ENCODE measurements around the gene ME2.

Gene ME2

GRCh38 chr18:50862401-50862800, 16.5 kb upstream of the ME2 start:
- Histone ChIP-seq H4K20me1 (ENCODE audit: insufficient read depth, low read length) (no peaks in the 10 kb centered on the region), H3K79me2 (ENCODE audit: low read length) (no peaks in the 10 kb centered on the region), H3K4me3 (ENCODE audit: low read length) (peak overlapping the region; percentile 17), H3K4me2 (ENCODE audit: low read length) (peak overlapping the region; percentile 57), H3K27me3 (ENCODE audit: low read depth, low read length) (0 out of 2 replicates have a peak, but pooled peaks cover 3% of the 10 kb centered on the region), H3K9ac (ENCODE audit: low read length) (no peak overlapping the region), H3K27ac (ENCODE audit: low read length) (peak overlapping the region; percentile 24), H3K36me3 (replicated peaks; ENCODE audit: low read depth, low read length) (no peaks in the 10 kb centered on the region), H2AFZ (ENCODE audit: low read depth, low read length) (peak overlapping the region; percentile 44), H3K4me1 (ENCODE audit: low read length) (peaks cover 18% of the 10 kb centered on the region), H3K9me3 (ENCODE audit: insufficient read depth, low read length) (no peaks in the 10 kb centered on the region)
- TF ChIP-seq EZH2phosphoT487 (IDR thresholded peaks at IDR 0.05; ENCODE audit: low read depth), result no peak
- TF ChIP-seq CTCF (IDR thresholded peaks at IDR 0.05; ENCODE audit: low read depth, low read length), result no peak

- H3K4me3 ChIP-seq (ENCODE audit: low read length), result no peak overlapping the region
- no peak for TF ChIP-seq CTCF (IDR thresholded peaks at IDR 0.05; ENCODE audit: low read depth, low read length)
- TF ChIP-seq EZH2phosphoT487 (IDR thresholded peaks at IDR 0.05; ENCODE audit: low read depth), result no peak
- no peaks in the 10 kb centered on the region for H3K36me3 ChIP-seq (replicated peaks; ENCODE audit: low read depth, low read length)
- no peak overlapping the region for H2AFZ ChIP-seq (ENCODE audit: low read depth, low read length)
- H3K4me1 ChIP-seq (ENCODE audit: low read length), result peaks cover 18% of the 10 kb centered on the region
- H3K79me2 ChIP-seq (ENCODE audit: low read length), result no peaks in the 10 kb centered on the region
- H3K27me3 ChIP-seq (ENCODE audit: low read depth, low read length), result 0 out of 2 replicates have a peak, but pooled peaks cover 3% of the 10 kb centered on the region
- H3K9me3 ChIP-seq (ENCODE audit: insufficient read depth, low read length), result no peaks in the 10 kb centered on the region
- H3K4me2 ChIP-seq (ENCODE audit: low read length), result no peak overlapping the region
- H4K20me1 ChIP-seq (ENCODE audit: insufficient read depth, low read length), result no peaks in the 10 kb centered on the region
- no peak overlapping the region for H3K27ac ChIP-seq (ENCODE audit: low read length)
- H3K9ac ChIP-seq (ENCODE audit: low read length), result no peak overlapping the region
Observed at GRCh38 chr18:50863840-50864375, 15.0 kb upstream of the ME2 start.

GRCh38 chr18:50866765-50867164, 12.2 kb upstream of the ME2 start:
- TF ChIP-seq CTCF (IDR thresholded peaks at IDR 0.05; ENCODE audit: low read depth, low read length), result peak; percentile 98
- no peak for TF ChIP-seq EZH2phosphoT487 (IDR thresholded peaks at IDR 0.05; ENCODE audit: low read depth)
- Histone ChIP-seq H3K27ac (ENCODE audit: low read length) (no peak overlapping the region), H3K9ac (ENCODE audit: low read length) (no peak overlapping the region), H3K4me2 (ENCODE audit: low read length) (no peak overlapping the region), H3K27me3 (ENCODE audit: low read depth, low read length) (no peaks in the 10 kb centered on the region), H3K4me1 (ENCODE audit: low read length) (peaks cover 14% of the 10 kb centered on the region), H3K9me3 (ENCODE audit: insufficient read depth, low read length) (no peaks in the 10 kb centered on the region), H3K79me2 (ENCODE audit: low read length) (no peaks in the 10 kb centered on the region), H4K20me1 (ENCODE audit: insufficient read depth, low read length) (no peaks in the 10 kb centered on the region), H3K36me3 (replicated peaks; ENCODE audit: low read depth, low read length) (no peaks in the 10 kb centered on the region), H2AFZ (ENCODE audit: low read depth, low read length) (no peak overlapping the region), H3K4me3 (ENCODE audit: low read length) (no peak overlapping the region)

GRCh38 chr18:50869150-50869549, 9.8 kb upstream of the ME2 start:
- Histone ChIP-seq H3K4me2 (ENCODE audit: low read length) (no peak overlapping the region), H3K4me1 (ENCODE audit: low read length) (no peaks in the 10 kb centered on the region), H3K27me3 (ENCODE audit: low read depth, low read length) (peaks cover 6% of the 10 kb centered on the region), H3K4me3 (ENCODE audit: low read length) (no peak overlapping the region), H3K36me3 (replicated peaks; ENCODE audit: low read depth, low read length) (no peaks in the 10 kb centered on the region), H3K9ac (ENCODE audit: low read length) (no peak overlapping the region), H3K27ac (ENCODE audit: low read length) (no peak overlapping the region), H2AFZ (ENCODE audit: low read depth, low read length) (no peak overlapping the region), H3K79me2 (ENCODE audit: low read length) (no peaks in the 10 kb centered on the region), H4K20me1 (ENCODE audit: insufficient read depth, low read length) (no peaks in the 10 kb centered on the region), H3K9me3 (ENCODE audit: insufficient read depth, low read length) (no peaks in the 10 kb centered on the region)
- TF ChIP-seq CTCF (IDR thresholded peaks at IDR 0.05; ENCODE audit: low read depth, low read length) (no peak), EZH2phosphoT487 (IDR thresholded peaks at IDR 0.05; ENCODE audit: low read depth) (no peak)

Measured in OCI-LY3 (cell line).